Stimulated activated effector memory CD8-positive, alpha-beta T cell treated with anti-CD3 and anti-CD28 coated beads, Interleukin-12 subunit alpha, Interleukin-12 subunit beta, amount 100 ng/mL, for 72 hours (primary cell): ENCODE results near the gene BMERB1.

Experiments
- ATAC-seq: fragments of 150-1000 bp; cut with Tn5 transposase; 2 replicates; pipeline ENCODE4 v1.10.0; 2021
- DNase-seq, 2 donors: peaks; one replicate each; pipeline ENCODE4 v3.0.0; 2021 to 2022; ENCODE audit warnings: low spot score in 2 of 2
- H3K27ac Mint-ChIP-seq: one replicate; pipeline ENCODE4 v1.8.0; 2022; ENCODE audit warnings: mild to moderate bottlenecking, mixed read lengths
- H3K36me3 Mint-ChIP-seq: one replicate; pipeline ENCODE4 v1.8.0; 2022; ENCODE audit warnings: mild to moderate bottlenecking, mixed read lengths
- H3K4me1 Mint-ChIP-seq: one replicate; pipeline ENCODE4 v1.8.0; 2022; ENCODE audit warnings: mixed read lengths
- H3K4me3 Mint-ChIP-seq: one replicate; pipeline ENCODE4 v1.8.0; 2022; ENCODE audit warnings: mild to moderate bottlenecking, mixed read lengths
- H3K9me3 Mint-ChIP-seq: one replicate; pipeline ENCODE4 v1.8.0; 2022; ENCODE audit warnings: mixed read lengths

BMERB1 gene

DNA sequence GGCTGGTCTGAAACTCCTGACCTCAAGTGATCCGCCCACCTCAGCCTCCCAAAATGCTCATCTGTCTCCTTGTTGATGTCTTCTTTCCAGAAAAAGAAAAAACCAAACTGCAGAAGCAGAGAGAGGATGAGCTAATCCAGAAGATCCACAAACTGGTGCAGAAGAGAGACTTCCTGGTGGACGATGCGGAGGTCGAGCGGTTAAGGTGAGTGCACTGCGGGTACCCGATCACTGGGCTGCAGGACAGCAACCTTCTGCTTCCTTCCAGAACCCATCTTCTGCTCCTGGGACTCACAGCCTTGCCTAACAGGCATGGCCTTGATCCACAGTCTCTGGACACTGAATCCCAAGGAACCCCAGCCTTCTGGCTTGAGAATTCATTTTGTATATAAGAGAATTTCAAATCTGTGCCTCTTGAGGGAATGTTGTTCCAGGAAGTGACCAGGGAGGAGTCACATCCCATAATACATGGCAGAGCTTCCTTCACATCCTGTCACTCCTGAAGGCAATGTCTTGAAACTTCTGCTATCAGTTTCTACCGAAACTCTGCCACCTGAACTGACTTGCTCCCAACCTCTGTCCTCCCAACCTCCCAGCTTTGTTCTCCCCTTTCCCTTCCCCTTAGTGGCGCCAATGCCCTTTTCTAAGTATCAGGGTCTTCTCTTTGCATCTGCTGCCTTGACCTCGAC lies 146.9 kb downstream of the BMERB1 start:
- H3K4me1 Mint-ChIP-seq = no peaks in the 10 kb centered on the region
- H3K9me3 Mint-ChIP-seq = peaks cover 6% of the 10 kb centered on the region
- no peak overlapping the region for H3K27ac Mint-ChIP-seq
- ATAC-seq (no peak), DNase-seq (no peak)
- no peak overlapping the region for H3K4me3 Mint-ChIP-seq
- no peaks in the 10 kb centered on the region for H3K36me3 Mint-ChIP-seq

DNA sequence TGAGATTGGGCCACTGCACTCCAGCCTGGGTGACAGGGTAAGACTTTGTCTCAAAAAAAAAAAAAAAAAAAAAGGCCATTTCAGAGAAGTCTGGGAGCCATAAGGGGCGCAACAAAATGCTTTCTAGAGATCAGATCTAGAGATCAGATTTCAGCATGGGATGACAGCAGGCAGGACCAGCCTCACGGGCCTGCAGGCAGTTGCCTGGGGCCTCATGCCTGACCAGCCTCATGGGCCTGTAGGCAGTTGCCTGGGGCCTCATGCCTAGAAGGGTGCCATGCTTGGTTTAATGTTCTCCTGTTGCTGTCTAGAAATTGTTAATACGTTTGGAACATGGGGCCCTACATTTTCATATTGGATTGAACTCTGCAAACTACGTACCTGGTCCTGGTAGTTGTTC lies 149.1 kb downstream of the BMERB1 start:
- ATAC-seq (no peak), DNase-seq (no peak)
- Mint-ChIP-seq H3K4me1 (peaks cover 5% of the 10 kb centered on the region), H3K27ac (peak overlapping the region; percentile 37), H3K36me3 (peaks cover 15% of the 10 kb centered on the region), H3K9me3 (peaks cover 6% of the 10 kb centered on the region), H3K4me3 (no peak overlapping the region)

DNA sequence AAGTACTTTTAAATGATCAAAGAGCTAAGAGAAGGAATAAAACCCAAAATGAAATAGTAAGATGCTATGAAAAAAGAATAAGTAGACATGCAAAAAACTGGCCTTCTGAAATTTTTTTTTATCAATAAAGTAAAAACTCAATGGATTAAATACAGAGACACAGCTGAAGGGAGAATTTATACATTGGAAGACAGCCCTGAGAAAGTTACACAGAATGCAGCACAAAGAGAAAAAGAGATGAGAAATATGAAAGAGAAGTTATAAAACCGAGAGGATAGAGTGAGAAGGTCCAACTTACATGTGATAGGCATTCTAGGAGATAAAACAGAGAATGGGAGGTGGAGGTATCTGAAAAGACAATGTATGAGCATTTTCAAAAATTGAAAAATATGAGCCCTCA lies 151.6 kb downstream of the BMERB1 start:
- ATAC-seq (no peak), DNase-seq (no peak)
- Mint-ChIP-seq H3K4me3 (no peak overlapping the region), H3K27ac (no peak overlapping the region), H3K4me1 (peaks cover 21% of the 10 kb centered on the region), H3K36me3 (peaks cover 24% of the 10 kb centered on the region), H3K9me3 (peaks cover 6% of the 10 kb centered on the region)

DNA sequence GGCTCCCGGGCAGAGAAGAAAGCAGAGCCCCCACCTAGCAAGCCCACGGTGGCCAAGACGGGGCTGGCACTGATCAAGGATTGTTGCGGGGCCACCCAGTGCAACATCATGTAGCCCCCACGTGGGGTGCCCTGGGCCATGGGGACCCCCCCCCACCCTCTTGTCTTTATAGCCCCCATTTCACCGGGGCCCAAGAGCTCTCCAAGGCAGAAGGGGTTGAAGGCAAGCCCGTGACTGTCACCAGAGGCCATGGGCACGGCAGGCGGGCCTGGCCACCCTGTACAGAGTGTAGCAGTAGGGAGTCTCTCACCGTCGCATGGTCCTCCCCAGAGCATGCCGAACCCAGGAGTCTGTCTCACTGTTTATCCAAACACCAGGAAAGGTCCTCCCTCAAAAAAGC lies 152.3 kb downstream of the BMERB1 start:
- H3K9me3 Mint-ChIP-seq = peaks cover 6% of the 10 kb centered on the region
- peaks cover 27% of the 10 kb centered on the region for H3K36me3 Mint-ChIP-seq
- H3K4me3 Mint-ChIP-seq = no peak overlapping the region
- ATAC-seq (no peak), DNase-seq (no peak)
- peak overlapping the region; percentile 84 for H3K27ac Mint-ChIP-seq
- H3K4me1 Mint-ChIP-seq = peaks cover 29% of the 10 kb centered on the region

DNA sequence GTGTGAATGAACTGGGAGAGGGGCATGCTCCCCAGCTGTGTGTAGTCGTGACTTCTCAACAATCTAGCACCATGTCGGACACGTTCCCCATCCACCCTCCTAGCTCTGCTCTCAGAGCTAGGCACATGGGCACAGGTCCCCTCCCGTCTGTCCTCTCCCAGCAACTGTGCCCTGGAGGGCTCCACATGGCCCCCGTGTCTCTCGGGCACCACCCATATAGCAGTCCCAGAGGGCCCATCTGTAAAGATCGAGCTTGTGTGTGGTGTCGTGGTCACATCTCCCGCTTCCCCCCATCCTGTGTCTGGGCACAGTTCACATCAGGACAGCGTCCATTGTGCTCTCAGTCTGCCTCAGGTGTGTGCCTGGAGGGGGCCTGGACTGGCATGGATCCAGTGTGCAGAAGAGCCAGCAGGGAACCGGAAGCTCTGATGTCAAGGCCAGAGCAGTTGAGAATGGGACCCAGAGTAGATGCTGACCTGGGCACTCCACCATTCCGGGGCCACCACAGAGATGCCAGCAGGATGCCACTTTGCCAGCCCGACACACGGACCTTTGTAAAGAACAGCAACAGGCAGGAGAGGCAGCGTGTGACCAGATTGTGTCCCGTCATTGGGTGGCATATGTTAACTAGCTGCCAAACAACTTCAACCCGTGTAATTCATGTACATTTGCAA lies 152.9 kb downstream of the BMERB1 start:
- Mint-ChIP-seq H3K4me1 (peaks cover 32% of the 10 kb centered on the region), H3K36me3 (peaks cover 27% of the 10 kb centered on the region), H3K27ac (peak overlapping the region; percentile 84), H3K9me3 (peaks cover 6% of the 10 kb centered on the region), H3K4me3 (no peak overlapping the region)
- no peak for ATAC-seq
- DNase-seq = no peak

DNA sequence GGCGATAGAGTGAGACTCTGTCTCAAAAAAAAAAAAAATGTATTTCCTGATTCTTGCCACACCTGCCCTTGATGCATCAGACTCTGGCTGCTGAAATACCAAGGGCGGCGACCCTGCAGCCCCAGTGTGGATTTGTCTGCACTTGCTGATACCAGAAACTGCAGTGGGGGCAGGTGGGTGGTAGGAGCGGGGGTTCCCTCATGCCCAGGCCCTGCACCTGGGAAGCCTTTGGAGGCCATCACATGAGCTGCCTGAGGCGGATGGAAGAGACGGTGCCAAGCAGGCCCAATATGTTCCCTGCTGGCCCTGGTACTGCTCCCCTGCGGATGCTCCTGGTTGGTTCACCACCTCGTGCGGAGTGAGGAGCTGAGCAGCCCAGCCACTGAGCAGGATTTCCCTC lies 157.9 kb downstream of the BMERB1 start:
- no peak for DNase-seq
- Mint-ChIP-seq H3K4me1 (peaks cover 51% of the 10 kb centered on the region), H3K9me3 (no peaks in the 10 kb centered on the region), H3K27ac (peak overlapping the region; percentile 54), H3K4me3 (peak overlapping the region; percentile 10), H3K36me3 (peaks cover 53% of the 10 kb centered on the region)
- no peak for ATAC-seq

DNA sequence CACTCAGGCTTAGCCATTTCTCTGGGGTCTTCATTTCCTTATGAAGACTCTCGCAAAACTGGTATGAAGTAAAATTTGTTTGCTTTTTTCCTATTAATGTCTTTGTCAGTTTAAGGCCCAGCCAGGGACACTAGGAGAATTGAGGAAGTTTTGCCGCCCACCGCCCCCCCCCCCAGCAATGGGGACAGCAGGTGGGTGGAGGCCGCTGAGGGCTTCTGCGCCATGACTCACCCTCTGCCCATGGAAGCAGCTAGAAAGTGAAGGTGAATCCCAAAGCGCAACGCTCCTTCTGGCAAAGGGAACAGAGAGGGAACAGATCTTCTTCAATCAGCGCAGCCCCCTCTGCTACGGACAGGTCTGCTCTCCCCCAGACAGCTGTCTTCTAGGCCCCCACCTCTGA lies 158.8 kb downstream of the BMERB1 start:
- Mint-ChIP-seq H3K9me3 (no peaks in the 10 kb centered on the region), H3K4me3 (no peak overlapping the region), H3K36me3 (peaks cover 52% of the 10 kb centered on the region), H3K4me1 (peaks cover 51% of the 10 kb centered on the region), H3K27ac (peak overlapping the region; percentile 89)
- DNase-seq (no peak), ATAC-seq (no peak)

DNA sequence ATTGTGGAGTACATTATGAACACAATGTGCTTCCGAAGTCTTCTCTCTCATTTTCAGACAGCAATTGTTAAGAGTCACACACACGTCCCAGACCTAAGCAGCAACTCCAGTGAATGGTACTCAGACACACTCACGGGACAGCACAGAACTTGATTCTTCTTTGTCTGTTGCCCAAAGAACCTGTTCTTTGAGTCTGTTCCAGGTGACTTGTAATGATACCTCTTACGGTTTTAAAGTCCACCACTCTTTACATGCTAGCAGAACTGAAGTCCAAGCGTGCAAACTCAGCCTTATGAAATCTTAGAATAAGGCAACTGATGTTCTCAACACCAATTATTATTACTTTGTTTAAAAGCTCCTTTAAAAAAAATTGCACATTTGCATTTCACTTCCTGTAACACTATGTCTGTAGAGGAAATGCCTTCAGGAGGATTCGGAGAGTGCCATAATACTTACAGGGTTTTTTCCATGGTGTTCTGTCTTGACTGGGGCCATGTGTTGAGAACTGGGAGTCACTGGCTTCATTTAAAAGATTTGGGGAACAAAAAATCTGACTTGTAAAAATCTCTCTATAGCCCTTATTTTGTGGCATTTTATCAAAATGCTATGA lies 160.4 kb downstream of the BMERB1 start:
- ATAC-seq = no peak
- Mint-ChIP-seq H3K4me1 (peaks cover 48% of the 10 kb centered on the region), H3K36me3 (peaks cover 64% of the 10 kb centered on the region), H3K9me3 (no peaks in the 10 kb centered on the region), H3K27ac (peak overlapping the region; percentile 89), H3K4me3 (no peak overlapping the region)
- no peak for DNase-seq

DNA sequence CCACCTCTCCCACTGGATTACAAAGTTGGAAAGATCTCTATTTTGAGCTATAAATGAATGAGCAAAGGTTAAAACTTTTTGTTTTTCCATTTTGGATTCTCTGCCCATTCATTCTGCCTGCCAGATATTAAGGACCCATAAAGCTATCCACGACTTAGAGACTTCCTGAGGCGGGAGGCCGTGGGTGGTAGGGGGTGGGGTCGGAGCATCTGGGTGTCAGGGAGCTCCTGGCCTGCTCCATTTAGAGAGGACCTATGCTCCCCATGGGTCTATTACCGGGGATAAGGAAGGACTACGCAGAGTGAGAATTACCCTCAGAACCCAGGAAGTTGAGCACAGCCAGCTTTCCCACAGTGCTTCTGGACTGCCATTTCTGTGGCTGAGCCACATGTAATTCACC lies 162.7 kb downstream of the BMERB1 start:
- Mint-ChIP-seq H3K27ac (peak overlapping the region; percentile 58), H3K4me3 (no peak overlapping the region), H3K4me1 (peaks cover 36% of the 10 kb centered on the region), H3K36me3 (peaks cover 76% of the 10 kb centered on the region), H3K9me3 (no peaks in the 10 kb centered on the region)
- DNase-seq (no peak), ATAC-seq (no peak)

DNA sequence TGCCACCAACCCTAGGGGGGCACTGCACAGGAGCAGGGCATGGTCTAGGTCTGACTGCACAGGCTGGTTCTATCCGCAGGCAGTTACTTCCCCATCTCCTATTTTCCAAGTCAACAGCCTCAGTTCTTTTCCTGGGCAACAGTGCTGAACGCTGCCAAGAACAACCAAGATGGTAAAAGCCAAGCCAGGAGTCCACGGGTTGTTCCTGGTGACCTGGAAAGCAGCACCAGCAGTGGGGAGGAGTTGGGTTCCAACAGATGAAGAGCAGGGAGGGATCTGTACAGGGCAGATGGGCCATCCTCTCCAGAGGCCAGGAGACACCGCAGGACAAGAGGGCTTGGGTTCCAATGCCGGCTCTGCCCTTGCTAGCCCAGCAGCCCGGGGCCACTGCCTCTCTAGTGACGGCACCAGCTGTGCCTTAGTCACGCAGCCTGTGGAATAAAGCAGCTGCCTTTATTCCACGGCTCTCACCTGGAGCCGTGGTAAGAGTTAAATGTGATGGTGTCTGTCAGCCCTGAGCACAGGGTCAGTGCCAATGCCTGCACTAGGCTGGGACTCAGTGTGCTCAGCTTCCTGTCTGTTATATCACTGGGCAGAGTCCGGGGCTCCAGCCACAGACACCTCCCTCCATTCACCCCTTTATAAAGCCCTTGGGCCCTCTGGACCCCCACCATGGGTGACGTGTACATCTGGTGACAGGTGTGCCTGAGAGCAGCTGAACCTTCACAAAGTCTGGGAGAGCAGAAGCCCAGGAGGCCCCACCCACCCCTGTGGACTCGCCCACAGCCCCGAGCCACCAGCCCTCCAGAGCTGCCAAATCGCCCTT lies 163.6 kb downstream of the BMERB1 start:
- H3K9me3 Mint-ChIP-seq = no peaks in the 10 kb centered on the region
- no peak for DNase-seq
- ATAC-seq = peak; percentile 31
- H3K4me1 Mint-ChIP-seq = peaks cover 31% of the 10 kb centered on the region
- H3K36me3 Mint-ChIP-seq = peaks cover 85% of the 10 kb centered on the region
- H3K27ac Mint-ChIP-seq = peak overlapping the region; percentile 58
- H3K4me3 Mint-ChIP-seq = no peak overlapping the region

DNA sequence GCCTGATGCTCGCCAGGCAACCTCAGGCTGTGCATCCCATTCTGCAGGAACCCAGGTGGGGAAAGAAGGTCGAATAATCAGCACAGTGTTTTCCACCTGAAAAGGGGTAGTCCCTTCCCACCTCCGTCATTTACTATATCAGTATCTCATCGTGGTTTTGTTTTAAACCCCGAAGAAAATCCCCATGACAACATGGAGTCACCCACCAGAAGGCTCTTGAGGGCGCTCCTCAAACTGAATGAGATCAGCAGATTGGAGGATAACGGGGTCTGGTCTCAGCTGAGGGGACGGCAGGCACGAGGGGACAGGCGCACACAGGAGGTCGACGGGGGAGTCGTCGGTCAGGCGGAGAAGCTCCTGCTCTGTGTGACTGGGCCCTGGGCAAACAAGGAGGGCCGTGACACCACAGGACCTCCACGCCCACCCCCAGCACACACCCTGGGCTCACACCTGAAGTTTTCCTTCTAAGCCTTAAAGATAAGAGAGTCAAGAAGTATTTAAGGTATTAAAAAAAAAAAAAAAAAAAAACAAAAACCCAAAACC lies 164.3 kb downstream of the BMERB1 start:
- no peaks in the 10 kb centered on the region for H3K9me3 Mint-ChIP-seq
- H3K4me3 Mint-ChIP-seq = no peak overlapping the region
- peak overlapping the region; percentile 58 for H3K27ac Mint-ChIP-seq
- DNase-seq (no peak), ATAC-seq (peak; percentile 39)
- H3K36me3 Mint-ChIP-seq = peaks cover 92% of the 10 kb centered on the region
- peaks cover 27% of the 10 kb centered on the region for H3K4me1 Mint-ChIP-seq

DNA sequence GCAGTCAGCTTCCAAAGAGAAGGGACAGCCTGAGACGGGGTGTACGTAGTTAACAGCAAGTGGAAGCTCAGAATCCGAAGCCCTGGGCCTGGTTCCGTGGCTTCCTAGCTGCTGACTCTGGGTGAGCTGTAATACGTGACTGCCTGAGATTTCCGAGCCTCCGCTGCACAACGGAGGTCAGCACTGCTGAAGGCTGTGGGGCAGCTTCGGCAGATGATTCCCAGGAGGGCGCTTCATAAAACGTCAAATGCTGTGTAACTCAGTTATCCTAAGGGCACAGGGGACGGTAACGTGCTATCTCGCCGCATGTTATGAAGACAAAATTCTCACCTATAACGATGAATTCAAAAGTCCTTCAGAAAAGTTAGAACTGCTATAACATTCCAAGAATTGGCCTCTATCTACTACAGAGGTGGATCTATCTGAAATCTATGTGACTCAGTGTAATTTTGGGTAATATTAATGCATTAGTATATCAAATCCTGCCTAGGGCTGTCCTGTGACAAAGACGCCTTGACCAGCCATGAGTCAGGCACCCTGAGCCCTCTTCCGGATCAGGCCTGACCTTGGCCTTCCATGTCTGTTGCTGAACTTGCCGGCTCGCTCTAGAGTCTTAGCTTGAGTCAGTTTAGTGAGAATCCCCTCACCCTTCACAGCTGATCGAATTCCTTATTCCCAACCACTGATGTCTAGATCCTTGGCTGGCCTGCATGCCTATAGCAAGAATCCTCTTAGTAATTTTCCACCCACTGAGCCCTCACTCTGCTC lies 165.1 kb downstream of the BMERB1 start:
- H3K36me3 Mint-ChIP-seq = peaks cover 99% of the 10 kb centered on the region
- no peak overlapping the region for H3K27ac Mint-ChIP-seq
- peaks cover 19% of the 10 kb centered on the region for H3K4me1 Mint-ChIP-seq
- no peaks in the 10 kb centered on the region for H3K9me3 Mint-ChIP-seq
- DNase-seq = no peak
- H3K4me3 Mint-ChIP-seq = no peak overlapping the region
- ATAC-seq = no peak

DNA sequence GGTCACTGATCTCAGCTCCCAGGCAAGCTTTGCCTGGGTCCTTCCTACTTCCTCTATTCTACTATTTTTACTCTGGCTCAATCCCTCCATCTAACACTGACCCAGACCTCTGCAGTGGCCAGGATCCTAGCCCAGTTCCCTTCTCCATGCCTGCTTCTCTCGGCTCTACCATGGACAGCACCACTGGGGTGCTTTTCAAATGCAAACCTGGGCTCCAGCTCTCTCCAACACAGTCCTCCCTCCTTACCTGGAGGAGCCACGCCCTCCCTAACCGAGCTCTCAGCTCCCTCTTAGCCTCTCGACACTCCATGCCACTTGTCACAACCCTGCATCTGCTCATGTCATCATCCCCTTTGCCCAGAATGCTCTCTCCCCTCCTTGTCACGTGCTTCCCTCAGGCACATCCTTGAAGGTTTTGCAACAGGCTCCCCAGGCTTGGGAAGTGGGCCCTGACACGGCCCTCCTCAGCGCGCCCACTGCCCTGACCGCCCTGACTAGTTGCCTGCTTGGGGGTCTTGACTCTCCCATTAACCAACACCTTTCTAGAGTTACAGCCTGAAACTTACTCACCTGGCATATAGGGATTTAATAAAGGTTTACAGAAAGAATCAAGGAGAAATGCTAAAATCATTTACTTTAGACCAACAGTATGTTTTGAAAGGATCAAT lies 167.0 kb downstream of the BMERB1 start:
- no peak for DNase-seq
- H3K4me3 Mint-ChIP-seq = no peak overlapping the region
- peaks cover 18% of the 10 kb centered on the region for H3K4me1 Mint-ChIP-seq
- peaks cover 94% of the 10 kb centered on the region for H3K36me3 Mint-ChIP-seq
- no peaks in the 10 kb centered on the region for H3K9me3 Mint-ChIP-seq
- ATAC-seq = no peak
- H3K27ac Mint-ChIP-seq = peak overlapping the region; percentile 86
